HT-29 (cell line): ENCODE results near the gene ZFPM1. TPM values are rescaled to one million over a fixed set of nuclear protein-coding genes. Genes with fewer than 3 reads are reported as not detected.
"Not testable (repeated sequence)": the region's sequence is repeated elsewhere in the genome, so short reads cannot be mapped to it uniquely, and the experiment has no call there.

Experiments used
- DNase-seq: peaks from one replicate; pipeline ENCODE4 v3.0.0-alpha.2; 2015; ENCODE audit warnings: low spot score
- total RNA-seq: library from RNA; depleted of rRNA; stranded (reverse); fragments of >200 nt; shearing (Covaris generic); gene quantifications from 2 replicates; pipeline ENCODE4 v1.2.3, GENCODE V29; 2014

ZFPM1 gene
- total RNA-seq, 1 experiment from 2014 or later: 15.3 TPM

- DNase-seq: no peak
Measured at GRCh38 chr16:88464447-88465318, 11.6 kb downstream of the ZFPM1 start.

- DNase-seq: no peak
Measured at GRCh38 chr16:88465387-88465983, 12.4 kb downstream of the ZFPM1 start.

- DNase-seq: no peak
Measured at GRCh38 chr16:88466175-88466862, 13.2 kb downstream of the ZFPM1 start.

- DNase-seq: no peak
Measured at GRCh38 chr16:88466949-88467348, 13.9 kb downstream of the ZFPM1 start.

DNA sequence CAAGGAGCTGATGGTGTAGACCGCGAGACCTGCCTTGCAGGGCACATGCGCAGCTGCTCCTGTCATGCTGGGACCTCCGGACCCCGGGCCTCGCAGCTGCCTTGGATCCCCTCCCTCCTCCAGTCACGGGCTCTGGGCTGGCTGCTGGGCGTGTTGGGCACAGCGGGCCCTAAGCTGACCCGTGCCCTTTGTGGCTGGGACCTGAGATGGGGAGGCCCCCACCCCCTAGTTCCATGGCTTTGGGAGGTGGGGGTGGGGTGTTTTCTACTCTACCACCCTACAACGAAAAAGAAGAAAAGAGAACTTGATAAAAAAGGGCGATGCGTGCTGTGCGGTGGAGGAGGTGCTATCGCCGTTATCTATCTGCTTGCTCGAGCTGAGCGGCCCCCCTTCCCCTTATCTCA, 14.5 kb downstream of the ZFPM1 start:
- no peak for DNase-seq

- no peak for DNase-seq
Measured at GRCh38 chr16:88468275-88469129, 15.4 kb downstream of the ZFPM1 start.

GRCh38 chr16:88469615-88470395, 16.7 kb downstream of the ZFPM1 start:
- no peak for DNase-seq

DNA sequence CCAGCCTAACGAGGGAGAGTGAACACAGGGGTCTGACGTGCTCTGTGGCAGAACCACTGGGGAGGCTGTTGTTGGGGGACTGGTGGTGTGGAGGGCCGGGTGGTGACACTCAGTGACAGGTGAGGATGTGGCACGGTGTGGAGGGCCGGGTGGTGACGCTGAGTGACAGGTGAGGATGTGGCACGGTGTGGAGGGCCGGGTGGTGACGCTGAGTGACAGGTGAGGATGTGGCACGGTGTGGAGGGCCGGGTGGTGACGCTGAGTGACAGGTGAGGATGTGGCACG, 17.3 kb downstream of the ZFPM1 start:
- DNase-seq: not testable (repeated sequence)

DNA sequence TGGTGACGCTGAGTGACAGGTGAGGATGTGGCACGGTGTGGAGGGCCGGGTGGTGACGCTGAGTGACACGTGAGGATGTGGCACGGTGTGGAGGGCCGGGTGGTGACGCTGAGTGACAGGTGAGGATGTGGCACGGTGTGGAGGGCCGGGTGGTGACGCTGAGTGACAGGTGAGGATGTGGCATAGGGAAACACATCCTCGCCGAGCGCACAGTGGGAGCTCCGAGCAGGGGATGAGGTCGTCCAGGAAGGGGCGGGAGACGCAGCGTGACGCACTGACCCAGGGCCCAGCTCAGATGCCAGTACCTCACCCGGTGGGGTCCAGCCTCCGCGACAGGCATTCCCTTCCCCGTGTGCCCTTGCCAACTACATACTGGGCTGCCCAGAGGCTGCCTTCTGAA, 17.6 kb downstream of the ZFPM1 start:
- DNase-seq: not testable (repeated sequence)

- DNase-seq: no peak
Measured at GRCh38 chr16:88471115-88471514, 18.0 kb downstream of the ZFPM1 start.

GRCh38 chr16:88471575-88471974, 18.5 kb downstream of the ZFPM1 start:
- DNase-seq: no peak

- DNase-seq: no peak
Measured at GRCh38 chr16:88472069-88472468, 19.0 kb downstream of the ZFPM1 start.

- DNase-seq: no peak
Measured at GRCh38 chr16:88472637-88473205, 19.6 kb downstream of the ZFPM1 start.

DNA sequence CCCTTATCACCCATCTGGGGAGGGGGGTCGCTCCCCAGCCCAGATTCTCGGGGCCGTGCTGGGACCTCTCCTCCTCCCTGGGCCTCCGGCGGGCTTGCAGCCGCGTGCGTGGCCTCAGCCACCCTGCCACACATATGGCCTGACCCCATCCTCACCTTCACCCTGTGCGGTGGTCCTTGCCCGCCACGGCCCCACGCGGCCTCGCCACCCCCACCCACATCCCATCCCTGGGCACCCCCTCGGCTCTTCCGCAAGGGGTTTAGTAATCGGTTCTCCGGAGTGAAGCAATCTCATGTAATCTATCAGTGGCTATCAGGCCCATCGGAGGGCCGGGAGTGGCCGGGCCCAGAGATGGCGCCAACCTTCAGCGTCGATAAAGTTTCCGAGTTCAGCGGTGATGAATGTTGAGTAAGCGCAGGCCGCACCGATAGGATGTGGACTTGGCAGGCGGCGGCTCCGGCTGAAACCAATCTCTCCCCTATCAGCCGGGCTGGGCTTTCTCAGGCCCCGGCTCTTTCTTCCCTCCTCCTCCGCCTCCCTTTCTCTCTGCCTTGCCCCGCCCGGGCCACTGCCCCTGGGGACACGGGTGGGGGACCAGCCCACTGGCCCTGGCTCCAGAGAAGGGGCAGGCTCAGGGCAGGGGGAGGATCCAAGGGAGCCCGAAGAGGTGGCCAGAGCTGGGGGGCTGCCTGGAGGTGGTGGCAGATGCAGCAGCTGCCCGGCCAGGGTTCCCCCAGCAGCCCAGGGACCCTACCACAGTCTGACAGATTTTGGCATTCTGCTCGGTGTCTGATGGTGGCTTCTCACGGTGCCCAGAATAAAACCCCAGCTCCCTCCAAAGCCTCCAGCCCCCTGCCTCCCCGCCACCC, 20.8 kb downstream of the ZFPM1 start:
- DNase-seq: no peak

- no peak for DNase-seq
Measured at GRCh38 chr16:88475037-88475436, 22.0 kb downstream of the ZFPM1 start.

DNA sequence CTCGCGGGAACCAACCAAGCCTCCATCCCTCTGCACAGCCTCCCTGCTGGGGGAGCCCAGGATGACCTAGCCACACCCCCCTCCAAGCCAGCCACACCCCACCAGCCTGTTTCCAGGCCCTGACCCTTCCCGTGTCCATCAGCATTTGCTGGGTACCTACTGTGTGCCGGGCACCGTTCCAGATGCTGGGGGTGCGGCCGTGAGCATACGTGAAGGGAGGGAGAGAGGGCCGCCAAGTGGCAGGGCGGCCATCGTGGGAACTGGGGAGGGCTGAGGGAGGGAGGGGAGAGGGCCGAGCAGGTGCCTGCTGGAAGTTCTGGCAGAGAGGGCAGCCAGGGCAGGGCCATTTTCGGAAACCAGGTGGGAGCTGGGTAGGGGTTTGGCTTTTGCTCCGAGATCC, 23.1 kb downstream of the ZFPM1 start:
- no peak for DNase-seq

DNA sequence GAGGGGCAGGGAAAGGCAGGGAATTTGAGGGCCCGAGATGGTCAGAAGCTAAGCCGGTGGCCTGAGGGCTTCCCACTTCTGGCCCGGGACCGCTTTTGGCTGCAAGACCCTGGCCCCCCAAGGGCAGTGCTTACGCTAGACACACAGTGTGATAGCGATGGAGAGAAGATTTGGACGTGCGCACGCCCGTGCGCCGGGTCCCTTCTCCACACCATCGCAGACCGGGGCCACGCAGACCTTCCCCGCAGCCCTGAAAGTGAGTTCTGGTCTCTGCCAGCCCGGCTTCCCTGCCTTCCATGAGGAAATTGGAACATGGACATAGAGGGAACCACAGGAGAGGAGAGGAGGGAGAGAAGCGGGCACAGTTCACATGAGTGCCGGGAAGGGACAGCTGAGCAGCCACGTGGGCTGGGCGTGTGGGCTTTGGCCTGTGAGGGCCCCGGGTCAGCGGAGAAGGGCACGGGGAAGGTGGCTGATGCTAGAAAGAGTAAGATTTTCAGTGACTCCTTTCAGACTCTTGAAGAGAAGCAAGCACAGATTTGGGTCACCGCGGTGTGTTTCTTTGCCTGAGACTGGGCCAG, 23.8 kb downstream of the ZFPM1 start:
- no peak for DNase-seq

- no peak for DNase-seq
Measured at GRCh38 chr16:88477631-88478519, 24.8 kb downstream of the ZFPM1 start.
